A673 (cell line): ENCODE results near the gene PNPT1. TPM values are rescaled to one million over a fixed set of nuclear protein-coding genes. Genes with fewer than 3 reads are reported as not detected.
"Not testable (repeated sequence)": the region's sequence is repeated elsewhere in the genome, so short reads cannot be mapped to it uniquely, and the experiment has no call there.

Experiments
- BruUV-seq: library from RNA; stranded (reverse); fragments of 400-500 nt; replicated peaks from 2 replicates; lab custom pipeline; 2021; lab: Mats Ljungman, UMichigan
- CTCF ChIA-PET: fragments of 300-600 bp; sonication (Branson Sonifier 250); formaldehyde crosslinking; loops from one replicate; lab custom pipeline; 2022; ENCODE audit warnings: antibody characterized with exemption; lab: Charles Lee
- POLR2A ChIA-PET: fragments of 300-600 bp; sonication (Branson Sonifier 250); formaldehyde crosslinking; loops from one replicate; lab custom pipeline; 2022; ENCODE audit warnings: antibody characterized with exemption; ENCODE audit not compliant: low non-redundant PET; lab: Charles Lee
- DNase-seq: peaks from one replicate; pipeline ENCODE4 v3.0.0-alpha.2; 2015; ENCODE audit warnings: low spot score
- H3K27ac ChIP-seq: fragments of 200-600 bp; sonication (generic); 2 replicates; pipeline ENCODE4 v1.5.1; 2016; ENCODE audit warnings: mixed run types, low read depth, mild to moderate bottlenecking, mixed read lengths, antibody characterized with exemption, low read length; ENCODE audit not compliant: poor library complexity, severe bottlenecking
- H3K27me3 ChIP-seq: fragments of 200-600 bp; sonication (generic); replicated peaks from 2 replicates; pipeline ENCODE4 v1.6.1; 2017; ENCODE audit warnings: mixed run types, low read depth, mild to moderate bottlenecking, mixed read lengths, antibody characterized with exemption, low read length; ENCODE audit not compliant: insufficient read depth, poor library complexity
- H3K36me3 ChIP-seq: fragments of 200-600 bp; sonication (generic); 2 replicates; pipeline ENCODE4 v1.6.1; 2016; ENCODE audit warnings: mixed run types, mild to moderate bottlenecking, mixed read lengths, antibody characterized with exemption, low read length; ENCODE audit not compliant: insufficient read depth, poor library complexity, severe bottlenecking
- H3K4me1 ChIP-seq: fragments of 200-600 bp; sonication (generic); 2 replicates; pipeline ENCODE4 v1.6.1; 2017; ENCODE audit warnings: mixed run types, mild to moderate bottlenecking, mixed read lengths, antibody characterized with exemption, low read length; ENCODE audit not compliant: insufficient read depth, poor library complexity, severe bottlenecking
- H3K4me3 ChIP-seq: fragments of 200-600 bp; sonication (generic); 2 replicates; pipeline ENCODE4 v1.5.1; 2016; ENCODE audit warnings: low read depth, mixed run types, mild to moderate bottlenecking, mixed read lengths, low read length; ENCODE audit not compliant: poor library complexity, severe bottlenecking
- H3K9me3 ChIP-seq: fragments of 200-600 bp; sonication (generic); 2 replicates; pipeline ENCODE4 v1.6.1; 2016; ENCODE audit warnings: mixed run types, low read depth, mild to moderate bottlenecking, mixed read lengths, antibody characterized with exemption, low read length; ENCODE audit not compliant: poor library complexity, severe bottlenecking
- EZH2 ChIP-seq: fragments of 200-600 bp; sonication (generic); IDR thresholded peaks from 2 replicates; pipeline ENCODE4 v1.6.1; 2017; ENCODE audit warnings: borderline replicate concordance, low read depth, mild to moderate bottlenecking, mixed read lengths, antibody characterized with exemption, low read length; ENCODE audit not compliant: poor library complexity, severe bottlenecking
- intact Hi-C: fragments of 100-400 bp; cut with micrococcal nuclease; formaldehyde crosslinking; loops from one replicate; pipeline ENCODE4 v1.10.0; 2022; ENCODE audit not compliant: unreplicated experiment
- total RNA-seq: library from RNA; stranded (reverse); gene quantifications from 2 replicates; pipeline ENCODE4 v1.2.3, GENCODE V29; 2021
- TF ChIP-seq, protein P1 (sequence below): fragments of 300-800, 200-600 bp; sonication (generic); conservative IDR thresholded peaks from 2 replicates; pipeline ENCODE4 v1.5.1; 2017; ENCODE audit warnings: low read depth, mild to moderate bottlenecking, antibody characterized with exemption, low read length, moderate library complexity, mixed read lengths

PNPT1 gene
- total RNA-seq, 1 experiment from 2014 or later: 53.3 TPM

DNA sequence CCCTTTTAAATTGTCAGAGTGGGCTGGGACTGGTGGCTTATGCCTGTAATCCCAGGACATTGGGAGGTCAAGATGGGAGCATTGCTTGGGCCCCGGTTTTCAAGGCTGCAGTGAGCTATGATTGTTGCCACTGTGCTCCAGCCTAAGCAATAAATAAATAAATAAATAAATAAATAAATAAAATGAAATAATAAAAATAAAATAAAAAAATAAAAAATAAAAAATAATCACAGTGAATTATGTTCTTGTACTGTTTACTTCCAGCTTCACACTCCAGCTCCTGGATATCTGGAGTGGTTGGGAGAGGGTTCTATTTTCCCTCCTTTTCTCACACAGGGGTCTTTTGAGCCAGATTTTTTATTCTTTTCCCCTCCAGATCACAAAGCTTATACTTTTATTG lies 26.2 kb upstream of the PNPT1 start:
- Histone ChIP-seq H3K4me1 (no peaks in the 10 kb centered on the region), H3K27ac (no peak overlapping the region), H3K9me3 (no peaks in the 10 kb centered on the region), H3K36me3 (no peaks in the 10 kb centered on the region), H3K27me3 (peaks cover 12% of the 10 kb centered on the region), H3K4me3 (no peak overlapping the region)
- CTCF ChIA-PET: no interaction called here
- intact Hi-C loops: loop anchor here (2.0 to 10.0 kb wide), 4 partner anchors 241 to 1795 kb away; no protein-coding TSS in a partner anchor
- no peak for DNase-seq
- POLR2A ChIA-PET: no interaction called here
- no TSS peak for BruUV-seq
- TF ChIP-seq, protein P1, sequence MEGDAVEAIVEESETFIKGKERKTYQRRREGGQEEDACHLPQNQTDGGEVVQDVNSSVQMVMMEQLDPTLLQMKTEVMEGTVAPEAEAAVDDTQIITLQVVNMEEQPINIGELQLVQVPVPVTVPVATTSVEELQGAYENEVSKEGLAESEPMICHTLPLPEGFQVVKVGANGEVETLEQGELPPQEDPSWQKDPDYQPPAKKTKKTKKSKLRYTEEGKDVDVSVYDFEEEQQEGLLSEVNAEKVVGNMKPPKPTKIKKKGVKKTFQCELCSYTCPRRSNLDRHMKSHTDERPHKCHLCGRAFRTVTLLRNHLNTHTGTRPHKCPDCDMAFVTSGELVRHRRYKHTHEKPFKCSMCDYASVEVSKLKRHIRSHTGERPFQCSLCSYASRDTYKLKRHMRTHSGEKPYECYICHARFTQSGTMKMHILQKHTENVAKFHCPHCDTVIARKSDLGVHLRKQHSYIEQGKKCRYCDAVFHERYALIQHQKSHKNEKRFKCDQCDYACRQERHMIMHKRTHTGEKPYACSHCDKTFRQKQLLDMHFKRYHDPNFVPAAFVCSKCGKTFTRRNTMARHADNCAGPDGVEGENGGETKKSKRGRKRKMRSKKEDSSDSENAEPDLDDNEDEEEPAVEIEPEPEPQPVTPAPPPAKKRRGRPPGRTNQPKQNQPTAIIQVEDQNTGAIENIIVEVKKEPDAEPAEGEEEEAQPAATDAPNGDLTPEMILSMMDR: no peak
- TF ChIP-seq EZH2: no peak

DNA sequence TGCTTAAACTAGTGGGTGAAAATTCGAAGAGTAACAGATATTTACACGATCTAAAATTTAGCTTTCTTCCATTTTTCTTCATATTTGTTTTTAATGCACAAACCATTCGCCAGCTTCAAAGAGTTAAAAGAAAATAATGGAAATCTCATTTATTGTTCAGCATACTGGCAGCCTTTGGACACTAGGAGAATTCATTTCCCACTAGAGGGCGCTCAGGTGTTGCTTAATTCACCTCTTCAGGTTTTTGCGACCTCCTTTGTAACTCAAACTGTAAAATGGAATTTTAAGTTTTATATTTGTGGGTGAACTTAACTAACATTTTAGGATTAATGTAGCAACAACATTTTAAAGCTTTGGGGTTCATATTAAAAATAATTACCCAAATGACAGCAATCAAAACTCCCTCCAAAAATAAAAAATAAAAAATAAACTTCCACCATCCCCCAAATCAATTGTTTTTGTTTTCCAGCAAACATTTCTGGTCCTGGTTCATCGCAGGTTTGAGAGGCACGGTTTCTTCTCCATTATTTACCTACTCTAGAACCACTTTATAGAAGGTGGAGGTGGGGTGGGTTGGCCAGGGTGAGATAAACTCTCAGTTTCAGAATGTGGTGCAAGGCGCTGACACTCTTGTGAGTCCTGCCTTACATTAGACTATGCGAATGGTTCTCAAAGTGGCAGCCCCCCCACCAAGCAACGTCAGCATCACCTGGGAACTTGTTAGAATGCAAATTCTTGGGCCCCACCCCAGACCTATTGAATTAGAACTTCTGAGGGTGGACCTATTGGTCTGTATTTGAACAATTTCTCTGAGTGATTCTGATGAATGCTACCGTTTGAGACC lies 24.7 kb upstream of the PNPT1 start:
- BruUV-seq: no TSS peak

DNA sequence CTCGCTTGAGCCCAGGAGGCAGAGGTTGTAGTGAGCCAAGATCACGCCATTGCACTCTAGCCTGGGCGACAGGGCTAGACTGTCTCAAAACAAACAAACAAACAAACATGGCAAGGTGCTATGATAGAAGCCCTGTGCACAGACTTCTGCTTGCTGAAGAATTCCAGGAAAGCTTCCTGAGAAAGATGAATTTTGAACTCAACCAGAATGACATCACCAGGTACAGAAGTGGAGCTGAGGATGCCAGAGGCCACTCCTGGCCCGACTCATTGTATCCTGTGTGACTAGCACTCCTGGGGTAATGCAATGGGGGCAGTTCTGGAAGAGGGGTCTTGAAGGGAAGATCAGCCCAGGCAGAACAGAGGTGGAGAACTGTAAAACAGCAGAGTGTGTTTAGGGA lies 22.0 kb upstream of the PNPT1 start:
- no peaks in the 10 kb centered on the region for H3K9me3 ChIP-seq
- no peak for DNase-seq
- no peak overlapping the region for H3K4me3 ChIP-seq
- no peaks in the 10 kb centered on the region for H3K4me1 ChIP-seq
- no peak overlapping the region for H3K27ac ChIP-seq
- ChIA-PET CTCF (no interaction called here), POLR2A (no interaction called here)
- no peaks in the 10 kb centered on the region for H3K27me3 ChIP-seq
- no TSS peak for BruUV-seq
- TF ChIP-seq, protein P1: no peak
- TF ChIP-seq EZH2: no peak
- H3K36me3 ChIP-seq: no peaks in the 10 kb centered on the region
- intact Hi-C loops: loop anchor here (10.0 kb wide), 1 partner anchor 1799 kb away; no protein-coding TSS in a partner anchor

More for the DNA sequence above, 24.7 kb upstream of the PNPT1 start:
- no peaks in the 10 kb centered on the region for H3K36me3 ChIP-seq
- peak; percentile 73 for DNase-seq
- H3K9me3 ChIP-seq: no peaks in the 10 kb centered on the region
- intact Hi-C loops: loop anchor here (2.0 to 10.0 kb wide), 4 partner anchors 242 to 1796 kb away; no protein-coding TSS in a partner anchor
- H3K27ac ChIP-seq: no peak overlapping the region
- TF ChIP-seq, protein P1: peak; percentile 88
- no peak for TF ChIP-seq EZH2
- no peak overlapping the region for H3K4me3 ChIP-seq
- POLR2A ChIA-PET: no interaction called here
- H3K27me3 ChIP-seq: peaks cover 9% of the 10 kb centered on the region
- H3K4me1 ChIP-seq: no peaks in the 10 kb centered on the region
- CTCF ChIA-PET: interaction anchor here (0.6 to 0.9 kb wide), 3 partner anchors 13 to 291 kb away, joined by 3 to 11 read pairs (median 3); no protein-coding TSS in a partner anchor

DNA sequence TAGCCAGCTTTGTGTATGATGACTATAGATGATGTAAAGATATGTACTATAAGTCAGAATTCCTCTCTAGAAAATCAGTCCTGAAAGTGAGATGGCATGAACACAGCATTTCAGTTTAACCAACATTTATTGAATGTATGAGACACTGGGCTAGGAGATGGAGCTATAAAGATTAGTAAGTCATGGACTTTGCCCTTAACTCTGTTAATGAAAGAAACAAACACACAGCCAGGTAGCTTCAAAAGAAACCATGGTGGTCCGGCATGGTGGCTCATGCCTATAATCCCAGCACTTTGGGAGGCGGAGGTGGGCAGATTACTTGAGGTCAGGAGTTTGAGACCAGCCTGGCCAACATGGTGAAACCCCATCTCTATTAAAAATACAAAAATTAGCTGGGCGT lies 21.5 kb upstream of the PNPT1 start:
- H3K4me3 ChIP-seq, H3K36me3 ChIP-seq, CTCF ChIA-PET, DNase-seq, POLR2A ChIA-PET, BruUV-seq, H3K27me3 ChIP-seq, H3K9me3 ChIP-seq, H3K27ac ChIP-seq, H3K4me1 ChIP-seq: not testable (repeated sequence)
- intact Hi-C loops: loop anchor here (10.0 kb wide), 1 partner anchor 1800 kb away; no protein-coding TSS in a partner anchor
